Measurements from ENCODE around the gene PSMD1.

GRCh38 chr2:231168460-231169139 is 111.9 kb downstream of the PSMD1 start:
- TF ChIP-seq POLR2A (IDR thresholded peaks at IDR 0.05) (no peak), EP300 (IDR thresholded peaks at IDR 0.05; ENCODE audit: low read depth) (no peak)
- TF ChIP-seq, protein P1, sequence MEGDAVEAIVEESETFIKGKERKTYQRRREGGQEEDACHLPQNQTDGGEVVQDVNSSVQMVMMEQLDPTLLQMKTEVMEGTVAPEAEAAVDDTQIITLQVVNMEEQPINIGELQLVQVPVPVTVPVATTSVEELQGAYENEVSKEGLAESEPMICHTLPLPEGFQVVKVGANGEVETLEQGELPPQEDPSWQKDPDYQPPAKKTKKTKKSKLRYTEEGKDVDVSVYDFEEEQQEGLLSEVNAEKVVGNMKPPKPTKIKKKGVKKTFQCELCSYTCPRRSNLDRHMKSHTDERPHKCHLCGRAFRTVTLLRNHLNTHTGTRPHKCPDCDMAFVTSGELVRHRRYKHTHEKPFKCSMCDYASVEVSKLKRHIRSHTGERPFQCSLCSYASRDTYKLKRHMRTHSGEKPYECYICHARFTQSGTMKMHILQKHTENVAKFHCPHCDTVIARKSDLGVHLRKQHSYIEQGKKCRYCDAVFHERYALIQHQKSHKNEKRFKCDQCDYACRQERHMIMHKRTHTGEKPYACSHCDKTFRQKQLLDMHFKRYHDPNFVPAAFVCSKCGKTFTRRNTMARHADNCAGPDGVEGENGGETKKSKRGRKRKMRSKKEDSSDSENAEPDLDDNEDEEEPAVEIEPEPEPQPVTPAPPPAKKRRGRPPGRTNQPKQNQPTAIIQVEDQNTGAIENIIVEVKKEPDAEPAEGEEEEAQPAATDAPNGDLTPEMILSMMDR (IDR thresholded peaks at IDR 0.05): no peak
